HG03095 (cell line): Measurements from ENCODE around the gene SERGEF.

Experiments used
- ATAC-seq: cut with Tn5 transposase; IDR thresholded peaks from one replicate; pipeline ENCODE4 v1.9.1; 2021; ENCODE audit warnings: moderate library complexity; ENCODE audit not compliant: unreplicated experiment

Gene SERGEF

GRCh38 chr11:17774232-17775034 is 238.4 kb downstream of the SERGEF start:
- no peak for ATAC-seq

GRCh38 chr11:17773674-17774073 is 239.2 kb downstream of the SERGEF start:
- ATAC-seq, result no peak

- ATAC-seq, result no peak
Observed at GRCh38 chr11:17772704-17773600, 239.9 kb downstream of the SERGEF start.

GRCh38 chr11:17771841-17772401 is 240.9 kb downstream of the SERGEF start:
- ATAC-seq, result no peak

- no peak for ATAC-seq
Observed at GRCh38 chr11:17771415-17771814, 241.4 kb downstream of the SERGEF start.

GRCh38 chr11:17770917-17771316 is 241.9 kb downstream of the SERGEF start:
- no peak for ATAC-seq

GRCh38 chr11:17770048-17770652 is 242.7 kb downstream of the SERGEF start:
- ATAC-seq, result no peak

- no peak for ATAC-seq
Observed at GRCh38 chr11:17769218-17769617, 243.6 kb downstream of the SERGEF start.

- no peak for ATAC-seq
Observed at GRCh38 chr11:17768547-17768946, 244.3 kb downstream of the SERGEF start.

- no peak for ATAC-seq
Observed at GRCh38 chr11:17767914-17768313, 244.9 kb downstream of the SERGEF start.

- no peak for ATAC-seq
Observed at GRCh38 chr11:17767301-17767885, 245.5 kb downstream of the SERGEF start.

- ATAC-seq, result no peak
Observed at GRCh38 chr11:17766590-17766989, 246.3 kb downstream of the SERGEF start.

- no peak for ATAC-seq
Observed at GRCh38 chr11:17766073-17766359, 246.8 kb downstream of the SERGEF start.

- no peak for ATAC-seq
Observed at GRCh38 chr11:17765356-17766072, 247.3 kb downstream of the SERGEF start.

GRCh38 chr11:17764446-17765218 is 248.2 kb downstream of the SERGEF start:
- no peak for ATAC-seq

- no peak for ATAC-seq
Observed at GRCh38 chr11:17763703-17764102, 249.1 kb downstream of the SERGEF start.

- no peak for ATAC-seq
Observed at GRCh38 chr11:17763244-17763643, 249.6 kb downstream of the SERGEF start.

GRCh38 chr11:17762309-17762974 is 250.4 kb downstream of the SERGEF start:
- peak; percentile 68 for ATAC-seq
